ENCODE measurements around the gene YWHAG.

The YWHAG gene

DNA sequence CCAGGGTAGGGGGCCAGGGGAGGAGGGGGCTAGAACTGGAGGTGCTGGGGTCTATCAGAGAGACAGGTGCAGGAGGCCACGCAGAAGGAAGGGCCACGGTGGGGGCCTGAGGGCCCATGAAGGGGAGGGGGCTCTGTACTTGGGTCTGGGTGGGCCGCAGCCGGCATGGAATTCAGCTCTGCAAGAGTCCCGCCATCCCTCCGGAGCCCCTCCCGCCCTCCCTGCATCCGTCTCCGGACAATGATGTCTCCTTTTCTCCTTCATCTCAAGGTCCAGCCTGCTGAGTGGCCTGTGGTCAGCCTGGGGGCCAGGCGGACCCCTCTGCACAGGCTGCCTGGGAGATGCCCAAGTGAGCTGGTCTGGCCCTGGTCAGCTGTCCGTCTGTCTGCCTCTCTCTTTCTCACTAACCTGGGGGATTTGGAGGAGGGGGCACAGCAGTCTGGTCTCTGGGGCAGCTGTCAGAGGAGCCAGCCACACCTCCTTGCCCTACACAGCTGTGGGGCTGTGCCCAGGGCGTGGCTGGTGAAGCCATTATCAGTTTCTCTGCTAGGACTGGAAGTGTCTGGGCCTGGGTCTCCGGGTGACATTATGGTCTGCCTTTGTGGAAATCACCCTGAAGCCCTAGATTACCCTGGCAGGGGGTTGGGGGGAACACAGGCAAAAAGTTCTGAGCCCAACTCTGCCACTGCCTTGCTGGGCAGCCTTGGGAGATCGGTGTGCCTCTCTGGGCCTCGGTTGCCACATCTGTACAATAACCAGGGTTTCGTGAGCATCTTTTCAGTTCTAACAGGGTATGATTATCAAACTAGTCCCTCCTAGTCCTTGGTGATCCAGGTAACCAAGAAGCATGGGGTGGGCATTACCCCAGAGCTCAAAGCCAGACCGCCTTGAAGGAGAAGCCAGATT lies 75.3 kb downstream of the YWHAG start:
- H3K4me2 ChIP-seq = peak overlapping the region in 9 of 11 experiments; percentile 81 to 97 (median 95); a peak in 18 of 22 replicates
- peaks cover 0 to 6% (median 0%) of the 10 kb centered on the region in 11 experiments; a peak in 5 of 22 replicates for H4K20me1 ChIP-seq
- H3K9ac ChIP-seq = no peak overlapping the region; a peak in 1 of 22 replicates
- H3K4me1 ChIP-seq = peaks cover 0 to 39% (median 28%) of the 10 kb centered on the region in 10 experiments; a peak in 18 of 20 replicates
- H3K27me3 ChIP-seq = peaks cover 59 to 74% (median 71%) of the 10 kb centered on the region in 11 experiments
- no peak overlapping the region for H3K27ac ChIP-seq
- no peaks in the 10 kb centered on the region for H3K36me3 ChIP-seq
- H3K4me3 ChIP-seq = peak overlapping the region in 9 of 10 experiments; percentile 51 to 73 (median 62); a peak in 15 of 20 replicates
- peaks cover 0 to 5% (median 0%) of the 10 kb centered on the region in 11 experiments; a peak in 2 of 22 replicates for H3K9me3 ChIP-seq (replicated peaks in 1 of 11)
- no peak for TF ChIP-seq Cebpa-rat (IDR thresholded peaks at IDR 0.05)

DNA sequence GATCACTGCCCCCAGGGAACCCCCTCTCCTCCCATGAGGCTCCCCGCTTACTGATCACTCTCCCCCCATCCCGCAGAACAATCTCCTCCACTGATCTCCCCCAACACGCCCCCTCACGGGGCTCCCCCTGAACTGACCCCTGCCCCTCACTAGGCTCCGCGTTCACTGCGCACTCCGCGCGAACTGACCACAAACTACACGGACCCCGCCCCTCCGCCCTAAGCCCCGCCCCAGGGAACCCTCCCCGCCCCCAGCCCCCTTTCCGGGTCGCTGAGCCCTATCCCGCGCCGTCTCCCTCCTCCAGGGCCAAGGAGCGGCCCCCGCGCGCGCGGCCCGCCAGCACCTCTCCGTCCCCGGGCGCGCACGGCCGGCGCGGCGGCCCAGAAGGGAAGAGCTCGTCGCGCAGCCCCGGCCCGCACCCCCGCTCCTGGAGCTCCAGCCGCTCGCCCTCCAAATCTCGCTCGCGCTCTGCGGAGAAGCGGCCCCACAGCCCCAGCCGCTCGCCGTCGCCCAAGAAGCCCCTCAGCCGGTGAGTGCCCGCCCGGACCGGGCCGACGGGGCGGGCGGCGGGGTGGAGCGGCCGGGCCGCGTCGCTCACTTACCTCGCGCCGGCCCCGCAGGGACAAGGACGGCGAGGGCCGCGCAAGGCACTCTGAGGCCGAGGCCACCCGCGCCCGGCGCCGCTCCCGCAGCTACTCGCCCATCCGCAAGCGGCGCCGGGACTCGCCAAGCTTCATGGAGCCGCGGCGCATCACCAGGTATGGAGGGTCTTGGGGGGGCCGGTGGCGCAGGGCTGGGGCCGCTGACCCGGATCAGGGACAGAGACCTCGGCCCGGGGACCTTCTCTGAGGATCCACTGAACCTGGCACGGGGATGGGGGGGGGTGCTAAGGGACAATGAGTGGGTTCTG lies 76.2 kb downstream of the YWHAG start:
- H3K27me3 ChIP-seq = peaks cover 62 to 83% (median 80%) of the 10 kb centered on the region in 11 experiments
- H3K4me1 ChIP-seq = peaks cover 0 to 30% (median 22%) of the 10 kb centered on the region in 10 experiments; a peak in 18 of 20 replicates
- no peaks in the 10 kb centered on the region for H3K36me3 ChIP-seq
- H4K20me1 ChIP-seq = peaks cover 0 to 6% (median 0%) of the 10 kb centered on the region in 11 experiments; a peak in 5 of 22 replicates
- H3K4me3 ChIP-seq = peak overlapping the region; percentile 49 to 73 (median 62)
- no peak for TF ChIP-seq Cebpa-rat (IDR thresholded peaks at IDR 0.05)
- peaks cover 0 to 6% (median 0%) of the 10 kb centered on the region in 11 experiments; a peak in 2 of 22 replicates for H3K9me3 ChIP-seq (replicated peaks in 1 of 11)
- H3K9ac ChIP-seq = peak overlapping the region; percentile 24 to 70 (median 62); a peak in 19 of 22 replicates
- peak overlapping the region; percentile 81 to 97 (median 93) for H3K4me2 ChIP-seq
- H3K27ac ChIP-seq = no peak overlapping the region

- Histone ChIP-seq H3K27ac (no peak overlapping the region), H3K36me3 (no peaks in the 10 kb centered on the region), H3K4me3 (peak overlapping the region; percentile 49 to 73 (median 62)), H3K27me3 (peaks cover 62 to 90% (median 83%) of the 10 kb centered on the region in 11 experiments), H3K4me1 (peaks cover 0 to 22% (median 15%) of the 10 kb centered on the region in 10 experiments; a peak in 18 of 20 replicates), H4K20me1 (peaks cover 0 to 6% (median 0%) of the 10 kb centered on the region in 11 experiments; a peak in 5 of 22 replicates), H3K9ac (peak overlapping the region in 8 of 11 experiments; percentile 24 to 66 (median 40); a peak in 3 of 22 replicates), H3K4me2 (peak overlapping the region; percentile 81 to 97 (median 93)), H3K9me3 (replicated peaks in 1 of 11) (peaks cover 0 to 6% (median 0%) of the 10 kb centered on the region in 11 experiments; a peak in 2 of 22 replicates)
- no peak for TF ChIP-seq Cebpa-rat (IDR thresholded peaks at IDR 0.05)
Measured at GRCh38 chr7:76281706-76282343, 77.0 kb downstream of the YWHAG start.

DNA sequence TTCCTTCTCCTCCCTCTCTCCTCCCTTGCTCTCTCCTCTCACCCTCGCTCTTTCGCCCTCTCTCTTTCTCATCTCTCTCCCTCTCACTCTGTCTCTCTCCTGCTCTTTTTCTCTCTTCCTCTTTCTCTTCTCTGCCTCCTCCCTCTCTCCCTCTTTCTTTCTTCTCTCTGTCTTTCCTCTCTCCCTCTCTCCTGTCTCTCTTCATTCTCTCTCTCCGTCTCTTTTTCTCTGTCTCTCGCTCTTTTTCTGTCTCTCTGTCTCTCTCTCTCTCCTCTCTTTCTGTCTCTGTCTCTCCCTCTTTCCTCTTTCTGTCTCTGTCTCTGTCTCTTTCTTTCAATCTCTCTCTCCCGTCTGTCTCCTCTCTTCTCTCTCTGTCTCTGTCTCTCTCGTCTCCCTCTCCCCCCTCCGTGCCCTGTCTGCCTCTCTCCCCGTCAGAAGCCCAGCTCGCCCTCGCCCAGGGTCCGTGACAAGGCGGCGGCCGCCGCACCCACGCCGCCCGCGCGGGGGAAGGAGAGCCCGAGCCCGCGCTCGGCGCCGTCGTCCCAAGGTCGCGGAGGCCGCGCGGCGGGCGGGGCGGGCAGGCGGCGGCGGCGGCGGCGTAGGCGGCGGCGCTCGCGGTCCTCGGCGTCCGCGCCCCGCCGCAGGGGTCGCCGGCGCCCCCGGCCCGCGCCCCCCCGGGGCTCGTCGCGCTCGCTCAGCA lies 77.6 kb downstream of the YWHAG start:
- TF ChIP-seq Cebpa-rat (IDR thresholded peaks at IDR 0.05) = no peak
- Histone ChIP-seq H3K4me2 (peak overlapping the region; percentile 81 to 97 (median 93)), H4K20me1 (peaks cover 0 to 6% (median 0%) of the 10 kb centered on the region in 11 experiments; a peak in 5 of 22 replicates), H3K27me3 (peaks cover 62 to 95% (median 84%) of the 10 kb centered on the region in 11 experiments), H3K9ac (peak overlapping the region in 7 of 11 experiments; percentile 24 to 66 (median 33); a peak in 5 of 22 replicates), H3K9me3 (replicated peaks in 1 of 11) (peaks cover 0 to 6% (median 0%) of the 10 kb centered on the region in 11 experiments; a peak in 2 of 22 replicates), H3K27ac (no peak overlapping the region), H3K4me1 (peaks cover 0 to 15% (median 8%) of the 10 kb centered on the region in 10 experiments; a peak in 17 of 20 replicates), H3K36me3 (no peaks in the 10 kb centered on the region), H3K4me3 (peak overlapping the region; percentile 33 to 73 (median 56); a peak in 19 of 20 replicates)

DNA sequence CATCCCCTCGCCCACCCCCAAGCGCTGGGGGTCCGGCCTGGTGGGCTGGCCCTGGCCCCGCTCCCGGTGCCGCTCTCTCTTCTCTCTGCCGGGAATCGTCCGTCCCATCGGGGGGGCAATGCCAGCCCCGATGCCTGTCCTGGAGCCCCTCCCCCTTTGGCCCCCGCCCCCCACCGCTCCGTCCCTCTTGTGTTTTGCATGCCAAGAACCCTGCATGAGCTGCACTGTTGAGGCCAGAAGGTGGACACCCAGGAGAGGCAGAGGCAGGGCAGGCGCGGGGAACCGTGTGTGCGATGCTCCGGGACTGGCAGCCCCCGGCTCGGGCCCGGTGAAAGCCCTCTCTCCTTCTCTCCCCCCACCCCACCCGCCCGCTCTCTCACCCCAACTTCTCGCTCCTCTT lies 78.4 kb downstream of the YWHAG start:
- Histone ChIP-seq H3K4me1 (peaks cover 0 to 13% (median 7%) of the 10 kb centered on the region in 10 experiments; a peak in 15 of 20 replicates), H3K4me3 (no peak overlapping the region), H3K9ac (no peak overlapping the region), H3K27me3 (peaks cover 62 to 93% (median 81%) of the 10 kb centered on the region in 11 experiments), H3K9me3 (replicated peaks in 1 of 11) (peaks cover 0 to 6% (median 0%) of the 10 kb centered on the region in 11 experiments; a peak in 2 of 22 replicates), H3K36me3 (no peaks in the 10 kb centered on the region), H3K27ac (no peak overlapping the region), H3K4me2 (no peak overlapping the region), H4K20me1 (peaks cover 0 to 6% (median 0%) of the 10 kb centered on the region in 11 experiments; a peak in 5 of 22 replicates)
- no peak for TF ChIP-seq Cebpa-rat (IDR thresholded peaks at IDR 0.05)

GRCh38 chr7:76278540-76278939 lies 80.3 kb downstream of the YWHAG start:
- Histone ChIP-seq H3K9me3 (replicated peaks in 1 of 11) (peaks cover 0 to 6% (median 0%) of the 10 kb centered on the region in 11 experiments; a peak in 2 of 22 replicates), H3K27ac (no peak overlapping the region), H3K27me3 (peaks cover 48 to 86% (median 69%) of the 10 kb centered on the region in 11 experiments)

More at GRCh38 chr7:76278540-76278939, 80.3 kb downstream of the YWHAG start:
- H3K4me1 ChIP-seq = peaks cover 0 to 13% (median 8%) of the 10 kb centered on the region in 10 experiments; a peak in 16 of 20 replicates
- H4K20me1 ChIP-seq = peaks cover 0 to 5% (median 0%) of the 10 kb centered on the region in 11 experiments; a peak in 5 of 22 replicates
- H3K9ac ChIP-seq = no peak overlapping the region
- no peak for TF ChIP-seq Cebpa-rat (IDR thresholded peaks at IDR 0.05)
- no peak overlapping the region for H3K4me3 ChIP-seq
- H3K36me3 ChIP-seq = no peaks in the 10 kb centered on the region
- H3K4me2 ChIP-seq = no peak overlapping the region
